Liver (tissue), 9 donors: ENCODE data around the gene ZNF565. TPM values are rescaled to one million over a fixed set of nuclear protein-coding genes. Genes with fewer than 3 reads are reported as not detected.

Experiments
- DNase-seq: peaks from one replicate; pipeline ENCODE4 v3.0.0-alpha.2; 2017; ENCODE audit warnings: low spot score
- H3K27ac ChIP-seq, 2 donors: one replicate each; pipeline ENCODE4 v1.7.0; 2013; ENCODE audit warnings: inconsistent platforms in 2 of 2, low read length in 2 of 2, control low read depth in 1 of 2, low read depth in 1 of 2, mild to moderate bottlenecking in 1 of 2
- H3K27me3 ChIP-seq, 4 donors: one replicate each; pipeline versions ENCODE4 v1.6.1 to v1.7.0; 2013; ENCODE audit warnings: low read length in 3 of 4, inconsistent platforms in 1 of 4, mild to moderate bottlenecking in 1 of 4, moderate library complexity in 1 of 4; ENCODE audit not compliant: control insufficient read depth in 4 of 4, insufficient read depth in 4 of 4
- H3K36me3 ChIP-seq, 4 donors: one replicate each; pipeline versions ENCODE4 v1.6.1 to v1.7.0; 2013; ENCODE audit warnings: low read length in 3 of 4, mild to moderate bottlenecking in 3 of 4, low read depth in 1 of 4, moderate library complexity in 1 of 4; ENCODE audit not compliant: control insufficient read depth in 4 of 4, insufficient read depth in 3 of 4
- H3K4me1 ChIP-seq, 4 donors: one replicate each; pipeline versions ENCODE4 v1.6.1 to v1.7.0; 2013; ENCODE audit warnings: low read length in 3 of 4, mild to moderate bottlenecking in 3 of 4, moderate library complexity in 1 of 4; ENCODE audit not compliant: control insufficient read depth in 4 of 4, insufficient read depth in 4 of 4
- H3K4me3 ChIP-seq, 3 donors: one replicate each; pipeline versions ENCODE4 v1.6.1 to v1.7.0; 2013; ENCODE audit warnings: low read length in 3 of 3, control low read depth in 1 of 3, low read depth in 1 of 3, mild to moderate bottlenecking in 1 of 3
- H3K9ac ChIP-seq, 2 donors: one replicate each; pipeline ENCODE4 v1.7.0; 2013; ENCODE audit warnings: low read length in 2 of 2, mild to moderate bottlenecking in 2 of 2, moderate library complexity in 2 of 2, control low read depth in 1 of 2, low read depth in 1 of 2
- H3K9me3 ChIP-seq, 4 donors: one replicate each; pipeline versions ENCODE4 v1.6.1 to v1.7.0; 2013; ENCODE audit warnings: low read length in 3 of 4; ENCODE audit not compliant: control insufficient read depth in 4 of 4
- ATF3 ChIP-seq: IDR thresholded peaks from 2 replicates; pipeline ENCODE4 v1.6.1; 2016; ENCODE audit warnings: antibody characterized with exemption
- CTCF ChIP-seq: fragments of 150-350 bp; IDR thresholded peaks from 2 replicates; pipeline ENCODE4 v1.5.1; 2017; ENCODE audit warnings: improper control_type of control experiment, low read depth, low read length; ENCODE audit not compliant: missing input control
- FOXA1 ChIP-seq: IDR thresholded peaks from 2 replicates; pipeline ENCODE4 v1.6.1; 2016; ENCODE audit warnings: antibody characterized with exemption
- FOXA2 ChIP-seq: IDR thresholded peaks from 2 replicates; pipeline ENCODE4 v1.6.1; 2016; ENCODE audit warnings: antibody characterized with exemption
- GABPA ChIP-seq, 2 donors: IDR thresholded peaks in 1 of 2; conservative IDR thresholded peaks in 1 of 2; 2 replicates each; pipeline ENCODE4 v1.6.1; 2016; ENCODE audit warnings: antibody characterized with exemption in 2 of 2, mild to moderate bottlenecking in 1 of 2, moderate library complexity in 1 of 2
- HNF4A ChIP-seq, 2 donors: conservative IDR thresholded peaks; 2 replicates each; pipeline ENCODE4 v1.6.1; 2016; ENCODE audit warnings: antibody characterized with exemption in 2 of 2, mild to moderate bottlenecking in 2 of 2
- HNF4G ChIP-seq: IDR thresholded peaks from 2 replicates; pipeline ENCODE4 v1.6.1; 2016; ENCODE audit warnings: antibody characterized with exemption
- JUND ChIP-seq, 2 donors: IDR thresholded peaks; 2 replicates each; pipeline ENCODE4 v1.6.1; 2016; ENCODE audit warnings: antibody characterized with exemption in 2 of 2
- MAX ChIP-seq: IDR thresholded peaks from 2 replicates; pipeline ENCODE4 v1.6.1; 2016; ENCODE audit warnings: antibody characterized with exemption
- NR2F2 ChIP-seq: IDR thresholded peaks from 2 replicates; pipeline ENCODE4 v1.6.1; 2016; ENCODE audit warnings: antibody characterized with exemption
- RAD21 ChIP-seq, 2 donors: IDR thresholded peaks; 2 replicates each; pipeline ENCODE4 v1.6.1; 2016; ENCODE audit warnings: antibody characterized with exemption in 2 of 2, mild to moderate bottlenecking in 2 of 2
- REST ChIP-seq: IDR thresholded peaks from 2 replicates; pipeline ENCODE4 v1.6.1; 2016; ENCODE audit warnings: antibody characterized with exemption, mild to moderate bottlenecking
- RXRA ChIP-seq, 2 donors: IDR thresholded peaks; 2 replicates each; pipeline ENCODE4 v1.6.1; 2017 to 2018; ENCODE audit warnings: antibody characterized with exemption in 2 of 2, mild to moderate bottlenecking in 1 of 2
- SP1 ChIP-seq: IDR thresholded peaks from 2 replicates; pipeline ENCODE4 v1.6.1; 2018; ENCODE audit warnings: antibody characterized with exemption, mild to moderate bottlenecking
- TAF1 ChIP-seq: conservative IDR thresholded peaks from 2 replicates; pipeline ENCODE4 v1.6.1; 2016; ENCODE audit warnings: antibody characterized with exemption, mild to moderate bottlenecking
- ZBTB33 ChIP-seq: IDR thresholded peaks from 2 replicates; pipeline ENCODE4 v1.6.1; 2016; ENCODE audit warnings: antibody characterized with exemption
- WGBS: extraction: QIAGEN DNeasy Blood & Tissue Kit; methylation state at CpG from one replicate; pipeline ENCODE4 v1.1.7; 2013; 5-methylcytosine and 5-hydroxymethylcytosine counted together
- polyA plus RNA-seq, 2 donors: library from polyadenylated mRNA; stranded (reverse) in 1 of 2; unstranded in 1 of 2; fragments of 200-250 nt in 1 of 2; fragments of >200 nt in 1 of 2; fragmentation: Nextera tagmentation in 1 of 2; extraction: Ambion mirVana in 1 of 2; gene quantifications; one replicate each; pipeline versions ENCODE4 v1.2.1 to v1.2.3, GENCODE V29; 2013 to 2015
- total RNA-seq, 2 donors: library from RNA; depleted of rRNA; stranded (reverse); fragments of >200 nt; gene quantifications; one replicate each; pipeline ENCODE4 v1.2.3, GENCODE V29; 2014
- donor health status: healthy.
- donor health status: healthy.
- donor health status: healthy.
- donor health status: healthy.
- donor health status: healthy.

Gene ZNF565
- total and polyA plus RNA-seq, 4 donors: 0.95 to 4.9 (median 2.2) TPM

- peaks cover 6 to 21% (median 14%) of the 10 kb centered on the region in 4 donors for H3K36me3 ChIP-seq
- peaks cover 4 to 14% (median 8%) of the 10 kb centered on the region in 4 donors for H3K4me1 ChIP-seq
- peak overlapping the region; percentile 98 to 100 for H3K9ac ChIP-seq
- no peaks in the 10 kb centered on the region for H3K27me3 ChIP-seq
- peak overlapping the region; percentile 92 to 98 (median 93) for H3K4me3 ChIP-seq
- TF ChIP-seq FOXA2 (no peak), CTCF (peak; percentile 2), NR2F2 (no peak), RXRA (IDR thresholded peaks at IDR 0.05) (peak in 1 of 2 donors; percentile 10), REST (no peak)
- WGBS: under 1% methylated on average over 31 of the region's 31 CpGs
- peak overlapping the region; percentile 98 to 99 for H3K27ac ChIP-seq
- H3K9me3 ChIP-seq: no peaks in the 10 kb centered on the region
- peak; percentile 64 for DNase-seq
Observed at GRCh38 chr19:36140304-36141038, 74.0 kb downstream of the ZNF565 start.

- Histone ChIP-seq H3K9ac (peak within 1 kb of the TSS; percentile 98 to 100), H3K36me3 (peaks cover 6 to 16% (median 9%) of the 10 kb centered on the region in 4 donors), H3K4me3 (peak within 1 kb of the TSS; percentile 92 to 98 (median 93)), H3K27me3 (no peaks in the 10 kb centered on the region), H3K27ac (peak within 1 kb of the TSS; percentile 98 to 99), H3K9me3 (no peaks in the 10 kb centered on the region), H3K4me1 (peaks cover 4 to 14% (median 8%) of the 10 kb centered on the region in 4 donors)
- peak; percentile 97 for DNase-seq
- under 1% methylated on average over 75 of the region's 75 CpGs for WGBS
- TF ChIP-seq HNF4A (conservative IDR thresholded peaks at IDR 0.05): peak in 1 of 2 donors; percentile 2
- TF ChIP-seq RXRA (IDR thresholded peaks at IDR 0.05): peak in 1 of 2 donors; percentile 29
- peak; percentile 49 for TF ChIP-seq TAF1
- TF ChIP-seq FOXA1: no peak
- TF ChIP-seq MAX: no peak
- peak; percentile 17 for TF ChIP-seq CTCF
- peak; percentile 45 for TF ChIP-seq ATF3
- TF ChIP-seq RAD21 (IDR thresholded peaks at IDR 0.05): peak in 1 of 2 donors; percentile 8
- TF ChIP-seq JUND (IDR thresholded peaks at IDR 0.05): peak; percentile 71 to 93
- TF ChIP-seq HNF4G: no peak
- TF ChIP-seq GABPA (IDR thresholded peaks at IDR 0.05 in 1 of 2, conservative IDR thresholded peaks at IDR 0.05 in 1 of 2): peak in 1 of 2 donors; percentile 43
- peak; percentile 58 for TF ChIP-seq SP1
- TF ChIP-seq ZBTB33: no peak
Observed at GRCh38 chr19:36139473-36140303, 74.8 kb downstream of the ZNF565 start, which contains the start of gene CAPNS1. CAPNS1 (plus strand) TSS chr19:36140066; CDS start chr19:36141012, 946 bp downstream.
